ENCODE measurements around the gene FRMPD1.

GRCh38 chr9:37727013-37727412 is 76.3 kb downstream of the FRMPD1 start:
- no peak for TF ChIP-seq POLR2A (IDR thresholded peaks at IDR 0.05)
- no peak for TF ChIP-seq CTCF (IDR thresholded peaks at IDR 0.05)
